HG03571 (cell line): Measurements from ENCODE around the gene UCHL1.
"Not testable (repeated sequence)": the region's sequence is repeated elsewhere in the genome, so short reads cannot be mapped to it uniquely, and the experiment has no call there.

ENCODE experiments used
- ATAC-seq: cut with Tn5 transposase; IDR thresholded peaks from one replicate; pipeline ENCODE4 v1.9.1; 2021; ENCODE audit not compliant: unreplicated experiment

UCHL1 gene

GRCh38 chr4:41287852-41288251 lies 31.1 kb downstream of the UCHL1 start:
- no peak for ATAC-seq

- no peak for ATAC-seq
Observed at GRCh38 chr4:41288254-41288653, 31.5 kb downstream of the UCHL1 start.

GRCh38 chr4:41290479-41290878 lies 33.8 kb downstream of the UCHL1 start:
- ATAC-seq: no peak

- no peak for ATAC-seq
Observed at GRCh38 chr4:41294445-41295062, 37.8 kb downstream of the UCHL1 start.

- ATAC-seq: no peak
Observed at GRCh38 chr4:41296995-41297394, 40.3 kb downstream of the UCHL1 start.

- ATAC-seq: no peak
Observed at GRCh38 chr4:41297832-41298231, 41.1 kb downstream of the UCHL1 start.

- no peak for ATAC-seq
Observed at GRCh38 chr4:41299486-41299885, 42.8 kb downstream of the UCHL1 start.

- no peak for ATAC-seq
Observed at GRCh38 chr4:41301137-41301536, 44.4 kb downstream of the UCHL1 start.

- no peak for ATAC-seq
Observed at GRCh38 chr4:41303372-41304118, 46.8 kb downstream of the UCHL1 start.

GRCh38 chr4:41304221-41304620 lies 47.5 kb downstream of the UCHL1 start:
- no peak for ATAC-seq

GRCh38 chr4:41305476-41305875 lies 48.7 kb downstream of the UCHL1 start:
- ATAC-seq: no peak

GRCh38 chr4:41307638-41308037 lies 50.9 kb downstream of the UCHL1 start:
- no peak for ATAC-seq

GRCh38 chr4:41308398-41308797 lies 51.7 kb downstream of the UCHL1 start:
- no peak for ATAC-seq

GRCh38 chr4:41315426-41315825 lies 58.7 kb downstream of the UCHL1 start:
- not testable (repeated sequence) for ATAC-seq

GRCh38 chr4:41315862-41316261 lies 59.1 kb downstream of the UCHL1 start:
- no peak for ATAC-seq
